Activated CD4-positive, alpha-beta T cell treated with anti-CD3 and anti-CD28 coated beads, Interleukin-2, amount 50 U/mL, for 48 hours (primary cell): Measurements from ENCODE around the gene CELA3A.
A peak's percentile ranks its signal among the peaks of the same experiment; 100 is the strongest.
"Not testable (repeated sequence)": the region's sequence is repeated elsewhere in the genome, so short reads cannot be mapped to it uniquely, and the experiment has no call there.

Source experiments
- DNase-seq, 2 experiments: peaks; one replicate each; pipeline ENCODE4 v3.0.0-alpha.2; 2020

CELA3A gene

DNA sequence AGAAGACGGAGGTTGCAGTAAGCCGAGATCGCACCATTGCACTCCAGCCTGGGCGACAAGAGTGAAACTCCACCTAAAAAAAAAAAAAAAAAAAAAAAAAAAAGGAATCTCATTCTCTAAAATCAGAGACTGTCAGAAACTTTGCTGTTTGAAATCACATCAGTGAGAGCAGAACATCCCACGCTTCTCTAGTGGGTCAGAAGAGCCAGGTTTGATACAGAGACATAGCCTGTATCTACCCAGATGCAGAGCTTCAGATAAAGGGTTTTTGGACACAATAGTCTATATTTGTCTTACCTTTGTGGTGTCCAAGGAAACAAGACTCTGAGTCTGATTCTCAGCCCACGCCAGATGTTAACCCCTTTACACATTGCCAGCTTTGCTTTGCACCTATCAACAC lies 19.6 kb downstream of the CELA3A start:
- DNase-seq, result no peak

DNA sequence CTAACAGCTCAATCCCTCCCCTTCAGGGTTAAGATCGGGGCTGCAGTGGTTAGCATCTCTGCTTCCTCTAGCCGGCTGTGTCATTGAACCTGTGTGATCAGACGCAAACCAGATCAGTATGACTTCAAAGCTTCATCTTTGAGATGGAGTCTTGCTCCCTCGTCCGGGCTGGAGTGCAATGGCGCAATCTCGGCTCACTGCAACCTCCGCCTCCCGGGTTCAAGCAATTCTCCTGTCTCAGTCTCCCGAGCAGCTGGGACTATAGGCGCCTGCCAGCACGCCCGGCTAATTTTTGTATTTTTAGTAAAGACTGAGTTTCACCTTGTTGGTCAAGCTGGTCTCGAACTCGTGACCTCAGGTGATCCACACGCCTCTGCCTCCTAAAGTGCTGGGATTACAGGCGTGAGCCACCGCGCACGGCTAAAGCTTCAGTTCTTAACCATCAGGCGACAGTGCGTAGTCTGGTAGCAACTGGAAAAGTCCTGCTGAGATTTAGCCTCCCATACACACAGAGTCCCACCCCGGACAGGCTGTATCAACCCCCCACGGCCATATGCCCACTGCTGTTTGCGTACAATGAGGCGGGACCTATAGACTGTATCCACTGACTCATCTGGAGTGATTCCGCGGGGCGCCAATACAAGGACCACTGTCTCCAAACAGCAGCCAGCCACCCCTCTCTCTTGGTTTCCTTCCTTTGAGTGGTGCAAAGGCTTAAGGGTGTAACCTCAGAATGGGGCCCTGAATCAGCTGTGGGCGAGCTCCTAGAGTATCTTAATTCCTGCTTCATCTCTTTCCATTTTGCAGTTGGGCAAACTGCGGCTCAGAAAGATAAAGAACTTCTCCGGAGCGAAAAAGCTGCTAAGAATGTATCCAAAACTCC lies 23.3 kb downstream of the CELA3A start:
- peak; percentile 68 to 78 for DNase-seq

DNA sequence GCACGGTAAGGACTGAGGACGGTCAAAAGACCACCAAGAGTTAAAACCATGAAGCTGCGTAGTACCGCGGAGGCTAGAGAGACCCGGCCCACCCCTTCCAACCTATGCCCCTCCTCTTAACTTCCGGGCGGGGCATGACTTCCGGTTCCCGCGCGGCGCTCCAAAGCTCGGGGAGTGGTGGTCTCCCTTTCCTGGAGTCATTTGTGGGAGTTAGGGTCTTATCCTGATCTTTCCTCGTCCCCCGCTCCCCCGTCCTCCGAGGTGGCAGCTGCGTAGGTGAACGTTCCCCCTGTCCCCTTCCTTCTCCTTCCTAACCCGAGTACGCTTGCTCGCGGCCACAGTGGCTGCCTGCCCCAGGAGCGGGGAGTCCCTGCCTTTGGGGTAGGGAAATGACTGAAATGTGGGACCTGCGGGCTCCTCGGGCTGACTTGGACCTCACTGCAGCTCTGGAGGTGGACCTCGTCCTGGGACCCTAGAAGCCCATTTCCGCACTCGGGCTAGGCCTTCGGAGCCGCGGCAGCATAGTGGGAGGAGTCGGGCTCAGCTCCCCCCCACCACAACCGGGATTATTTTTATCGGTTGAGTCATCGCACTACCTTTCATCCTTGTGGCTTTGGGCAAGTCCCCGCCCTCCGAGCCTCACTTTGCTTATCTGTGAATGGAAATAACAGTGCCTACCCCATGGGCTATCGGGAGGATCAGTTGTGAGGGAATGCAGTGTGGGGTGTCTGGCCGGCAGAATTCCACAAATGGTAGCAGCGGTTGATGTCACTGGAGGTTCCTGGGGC lies 24.1 kb downstream of the CELA3A start:
- DNase-seq, result peak; percentile 87 to 93

DNA sequence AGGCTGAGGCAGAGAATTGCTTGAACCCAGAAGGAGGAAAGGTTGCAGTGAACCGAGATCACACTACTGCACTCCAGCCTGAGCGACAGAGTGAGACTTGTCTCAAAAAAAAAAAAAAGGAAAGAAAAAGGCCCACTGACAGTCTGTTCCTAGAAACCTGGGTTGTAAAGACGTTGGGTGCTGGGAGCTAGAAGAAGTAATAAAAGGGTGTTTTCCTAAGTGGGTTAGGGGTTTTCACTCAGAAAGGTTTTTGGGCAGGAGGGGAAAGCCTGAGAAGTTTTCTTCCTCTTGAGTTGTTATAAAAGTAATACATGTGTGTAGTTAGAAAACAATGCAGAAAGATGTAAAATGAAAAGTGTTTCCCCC lies 25.4 kb downstream of the CELA3A start:
- no peak for DNase-seq

DNA sequence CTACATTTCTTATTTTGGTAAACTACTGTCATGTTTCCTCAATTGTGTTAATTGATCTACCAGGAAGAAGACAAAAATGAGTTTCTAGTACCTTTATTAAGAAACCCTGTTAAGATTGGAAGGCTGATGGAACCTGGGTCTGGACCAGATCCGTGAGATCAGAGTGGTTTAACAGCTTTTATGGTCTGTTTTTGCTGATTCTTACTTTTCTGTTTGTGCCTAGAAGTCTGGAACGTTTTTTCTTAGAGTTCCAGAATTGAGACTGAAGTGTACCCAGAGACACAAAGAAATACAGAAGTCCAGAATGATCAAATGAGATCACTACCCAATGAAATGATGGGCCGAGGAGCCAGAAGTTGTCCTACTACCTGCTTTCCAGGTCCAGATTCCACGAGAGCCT lies 28.6 kb downstream of the CELA3A start:
- no peak for DNase-seq

DNA sequence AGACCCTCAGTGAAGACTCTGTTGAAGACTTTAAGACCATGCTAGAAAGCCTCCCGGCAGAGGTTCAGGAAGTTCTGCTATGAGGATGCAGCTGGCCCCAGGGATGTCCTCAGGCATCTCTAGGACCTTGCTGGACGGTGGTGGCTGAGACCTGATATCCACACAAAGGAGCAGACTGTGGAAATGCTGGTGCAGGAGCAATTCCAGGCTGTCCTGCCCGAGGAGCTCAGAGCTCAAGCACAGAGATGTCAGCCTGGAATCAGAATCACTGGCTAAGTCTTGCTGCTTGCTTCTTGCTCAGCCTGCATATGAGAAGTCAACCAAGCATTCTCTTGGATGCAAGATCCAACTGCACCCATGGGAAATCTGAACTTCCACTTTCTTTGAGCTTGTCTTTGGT lies 29.0 kb downstream of the CELA3A start:
- no peak for DNase-seq

DNA sequence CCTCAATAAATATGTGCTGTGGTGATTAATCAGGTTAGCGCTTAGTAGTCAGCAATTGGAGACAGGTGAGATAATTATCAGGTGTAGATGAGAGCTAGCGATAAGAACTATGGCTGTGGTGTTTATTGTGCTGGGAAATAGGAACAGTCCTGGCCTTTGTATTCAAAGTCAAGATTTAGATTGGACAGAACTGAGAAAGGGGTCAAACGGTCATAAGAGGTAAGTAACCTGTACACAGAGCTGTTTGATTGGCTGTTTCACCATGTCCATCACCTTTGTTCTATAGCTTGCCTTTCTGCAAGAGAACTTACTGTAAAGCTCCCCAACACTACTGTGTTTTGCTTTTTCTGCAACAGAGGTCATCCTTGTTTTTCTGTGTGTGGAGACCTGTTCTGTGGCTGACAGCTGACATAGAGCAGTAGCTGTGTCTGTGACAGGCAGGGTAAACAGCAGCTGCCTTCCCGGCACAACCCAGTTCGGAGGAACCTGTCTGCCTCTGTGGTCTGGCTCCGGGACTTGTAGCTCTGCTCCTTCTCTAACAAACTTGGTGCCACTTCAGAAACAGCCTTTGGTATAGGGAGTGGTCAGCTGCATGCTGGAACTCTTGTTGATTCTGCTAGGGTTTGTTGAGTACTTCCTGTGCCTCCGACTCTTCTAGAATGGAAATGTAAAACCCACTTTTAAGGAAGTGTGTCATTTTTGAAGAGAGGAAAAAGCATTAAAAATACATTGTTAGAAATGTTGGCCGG lies 29.9 kb downstream of the CELA3A start:
- DNase-seq, result peak; percentile 42 to 47

DNA sequence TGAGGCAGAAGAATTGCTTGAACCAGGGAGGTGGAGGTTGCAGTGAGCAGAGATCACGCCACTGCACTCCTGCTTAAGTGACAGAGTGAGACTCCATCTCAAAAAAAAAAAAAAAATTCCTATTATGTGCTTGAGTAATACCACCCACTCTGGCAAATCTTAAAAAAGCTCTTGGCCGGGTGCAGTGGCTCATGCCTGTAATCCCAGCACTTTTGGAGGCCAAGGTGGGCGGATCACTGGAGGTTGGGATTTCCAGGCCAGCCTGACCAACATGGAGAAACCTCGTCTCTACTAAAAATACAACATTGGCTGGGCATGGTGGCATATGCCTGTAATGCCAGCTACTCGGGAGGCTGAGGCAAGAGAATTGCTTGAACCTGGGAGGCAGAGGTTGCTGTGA lies 33.4 kb downstream of the CELA3A start:
- not testable (repeated sequence) for DNase-seq

DNA sequence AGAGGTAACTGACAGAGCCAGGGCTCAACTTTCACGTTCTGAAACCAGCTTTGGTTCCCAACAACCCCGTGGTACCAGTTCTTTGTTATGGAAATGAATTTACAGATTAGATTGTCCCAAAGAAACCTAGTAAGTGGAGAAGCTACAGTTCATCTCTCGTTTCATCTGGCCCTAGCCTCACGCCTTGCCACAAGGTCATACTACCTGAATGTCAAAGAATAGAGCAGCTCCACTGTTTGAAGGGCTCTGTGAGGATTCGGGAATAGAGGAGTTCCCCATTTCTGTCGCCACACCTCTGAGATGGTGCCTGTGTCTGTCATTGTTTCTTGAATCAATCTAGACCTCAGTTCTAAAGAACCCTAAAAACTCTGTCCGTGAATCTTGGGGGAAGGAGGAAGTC lies 36.1 kb downstream of the CELA3A start:
- DNase-seq, result no peak

DNA sequence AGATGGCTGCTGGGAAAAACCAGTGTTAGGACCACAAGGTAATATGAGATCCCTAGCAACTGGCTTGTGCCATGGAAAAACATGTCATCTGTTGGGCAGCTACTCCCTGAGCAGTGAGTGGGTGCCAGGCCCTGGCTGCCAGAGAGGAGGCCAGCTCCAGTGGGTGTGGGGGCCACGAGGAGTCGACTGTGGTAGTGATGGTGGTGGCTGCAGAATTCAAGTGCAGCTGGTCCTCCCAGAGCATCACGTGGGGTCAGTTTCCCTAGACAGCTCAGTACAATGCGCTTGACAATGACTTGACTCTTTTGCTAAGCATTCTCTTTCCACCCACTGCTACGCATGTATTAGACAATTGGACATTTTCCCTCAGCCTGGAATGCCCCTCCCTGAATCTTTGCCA lies 36.6 kb downstream of the CELA3A start:
- DNase-seq, result no peak

DNA sequence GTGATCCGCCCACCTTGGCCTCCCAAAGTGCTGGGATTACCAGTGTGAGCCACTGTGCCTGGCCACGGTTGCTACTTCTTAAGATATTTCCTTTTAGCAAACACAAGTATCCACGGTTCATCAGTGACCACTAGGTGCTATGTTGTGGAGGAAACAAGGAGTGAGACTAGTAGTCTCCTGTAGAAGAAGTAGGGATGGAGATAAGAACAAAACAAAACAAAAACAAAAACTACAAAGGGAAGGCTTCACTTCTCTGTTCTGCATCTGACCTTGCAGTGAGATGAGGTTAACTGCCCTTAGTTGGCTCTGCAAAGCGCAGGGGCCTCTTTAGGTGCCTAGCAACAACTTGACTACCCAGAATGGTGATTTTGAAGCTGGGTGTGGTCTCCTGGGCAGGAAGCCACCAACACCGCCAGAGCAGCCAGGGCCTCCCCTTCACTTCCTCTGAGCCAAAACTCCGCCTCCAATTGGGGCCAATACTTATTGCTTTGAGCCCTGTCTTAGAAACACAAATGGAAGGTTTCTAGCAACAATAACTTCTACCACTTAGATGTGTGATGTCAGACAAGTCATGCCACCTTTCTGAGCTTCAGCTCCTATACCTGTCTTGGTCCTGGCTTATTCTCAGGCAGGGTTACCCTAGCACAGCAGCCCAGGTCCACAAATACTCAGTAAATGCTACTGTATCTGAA lies 38.3 kb downstream of the CELA3A start:
- DNase-seq, result peak; percentile 85 to 90

DNA sequence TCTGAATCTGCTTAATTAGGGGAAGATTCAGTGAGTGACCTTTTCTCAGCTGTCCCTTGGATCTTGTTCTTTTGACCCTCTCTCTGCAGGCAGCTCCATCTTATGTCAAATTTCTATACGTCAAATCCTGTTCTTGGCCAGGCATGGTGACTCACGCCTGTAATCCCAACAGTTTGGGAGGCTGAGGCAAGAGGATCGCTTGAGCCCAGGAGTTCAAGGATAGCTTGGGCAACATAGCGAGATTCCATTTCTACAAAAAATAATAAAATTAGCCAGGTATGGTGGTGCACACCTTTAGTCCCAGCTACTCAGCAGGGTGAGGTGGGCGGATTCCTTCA lies 38.8 kb downstream of the CELA3A start:
- DNase-seq, result no peak

DNA sequence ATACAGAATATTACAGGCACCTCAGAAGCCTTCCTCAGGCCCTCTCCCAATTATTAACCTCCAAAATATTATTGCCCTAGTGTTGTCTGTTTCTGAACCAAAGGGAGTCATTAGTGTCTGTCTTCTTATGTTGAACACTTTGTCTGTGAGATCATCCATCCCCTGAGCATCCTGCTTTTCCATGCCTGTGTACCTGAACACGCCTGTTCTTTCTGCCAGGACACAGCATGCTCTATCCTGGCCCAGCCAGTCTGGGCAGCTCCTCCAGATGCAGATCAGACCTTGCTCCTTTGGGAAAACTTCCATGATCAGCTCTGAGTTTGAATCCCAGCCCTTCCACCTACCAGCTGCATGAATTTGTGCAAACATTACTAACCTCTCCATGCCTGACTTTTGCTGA lies 40.0 kb downstream of the CELA3A start:
- no peak for DNase-seq

DNA sequence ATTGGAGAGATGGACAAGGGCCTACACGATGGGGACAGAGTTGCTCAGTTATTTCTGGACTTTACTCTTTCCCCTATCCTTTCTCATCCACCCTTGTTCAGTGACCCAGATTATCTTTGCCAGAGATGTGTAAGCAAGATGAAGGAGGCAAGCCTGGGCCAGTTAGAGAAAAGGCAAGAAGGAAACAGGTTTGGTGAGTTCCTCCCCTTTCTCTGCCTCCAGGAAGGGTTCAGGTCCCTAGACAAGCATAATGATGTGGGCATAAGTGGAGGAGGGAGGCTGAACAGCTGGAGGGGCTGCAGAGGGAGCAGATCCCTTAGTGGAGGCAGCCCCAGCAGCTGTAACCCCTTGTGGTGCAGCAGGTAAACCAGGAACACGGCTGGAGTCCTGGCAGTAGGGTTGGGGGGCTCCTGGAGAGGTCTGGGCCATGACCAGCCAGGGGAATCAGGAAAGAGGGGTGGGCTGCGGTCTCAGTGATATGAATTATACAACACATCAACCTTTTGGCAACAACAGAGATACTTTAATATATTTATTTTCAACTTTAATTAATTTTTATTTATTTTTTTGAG lies 41.8 kb downstream of the CELA3A start:
- no peak for DNase-seq

DNA sequence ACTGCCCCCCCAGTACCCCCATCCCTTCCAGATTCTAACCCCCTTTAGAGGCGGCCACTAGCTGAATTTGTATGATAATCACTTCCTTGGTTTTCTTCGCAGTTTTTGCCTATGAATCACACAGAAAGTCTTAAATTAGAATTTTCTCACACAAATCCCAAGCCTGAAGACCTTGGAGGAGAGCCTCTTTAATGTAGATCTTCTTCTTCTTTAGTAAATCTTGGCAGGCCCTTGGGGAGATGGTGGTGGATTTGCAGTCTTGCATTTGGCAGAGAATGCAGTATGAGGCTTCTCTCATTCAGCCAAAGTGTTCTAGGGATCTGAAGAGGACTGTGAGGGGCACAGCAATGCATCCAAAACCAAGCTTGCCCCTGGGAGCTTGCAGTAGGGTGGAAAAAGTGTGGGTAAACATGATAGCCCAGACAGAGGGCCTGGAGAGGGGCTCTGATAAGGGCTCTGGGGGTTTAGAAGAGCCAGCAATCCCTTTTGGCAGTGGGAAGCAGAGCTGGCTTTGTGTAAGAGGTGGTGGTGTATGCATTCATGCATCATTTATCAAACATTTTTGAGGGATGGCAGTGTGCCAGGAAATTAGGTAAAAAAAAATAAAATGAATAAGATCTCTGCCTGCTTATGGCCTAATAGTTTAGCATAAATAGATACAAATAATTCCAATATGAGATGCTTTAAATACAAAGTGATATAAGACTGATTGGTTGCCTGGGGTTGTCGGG lies 43.4 kb downstream of the CELA3A start:
- no peak for DNase-seq

DNA sequence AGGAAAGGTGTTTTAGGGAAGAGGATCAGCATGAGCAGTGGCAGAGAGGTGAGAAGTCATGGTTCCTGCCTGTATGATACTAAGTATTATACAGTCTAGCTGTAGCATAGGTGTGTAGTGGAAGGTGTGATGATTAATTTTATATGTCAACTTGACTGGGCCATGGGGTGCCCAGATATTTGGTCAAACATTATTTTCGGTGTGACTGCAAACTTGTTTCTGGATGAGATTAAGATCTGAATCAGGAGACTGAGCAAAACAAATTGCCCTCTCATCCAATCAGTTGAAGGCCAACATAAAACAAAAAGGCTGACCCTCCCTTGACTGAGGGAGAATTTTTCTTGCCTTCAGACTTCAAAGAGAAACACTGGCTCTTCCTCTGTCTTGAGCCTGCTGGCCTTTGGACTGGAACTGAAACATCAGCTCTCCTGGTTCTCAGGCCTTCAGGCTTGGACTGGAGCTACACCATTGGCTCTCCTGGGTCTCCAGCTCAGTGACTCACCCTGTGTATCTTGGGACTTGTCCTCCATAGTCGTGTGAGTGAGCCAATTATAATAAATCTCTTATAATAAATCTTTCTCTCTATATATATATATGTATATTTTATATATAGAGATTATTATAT lies 44.3 kb downstream of the CELA3A start:
- DNase-seq, result no peak

DNA sequence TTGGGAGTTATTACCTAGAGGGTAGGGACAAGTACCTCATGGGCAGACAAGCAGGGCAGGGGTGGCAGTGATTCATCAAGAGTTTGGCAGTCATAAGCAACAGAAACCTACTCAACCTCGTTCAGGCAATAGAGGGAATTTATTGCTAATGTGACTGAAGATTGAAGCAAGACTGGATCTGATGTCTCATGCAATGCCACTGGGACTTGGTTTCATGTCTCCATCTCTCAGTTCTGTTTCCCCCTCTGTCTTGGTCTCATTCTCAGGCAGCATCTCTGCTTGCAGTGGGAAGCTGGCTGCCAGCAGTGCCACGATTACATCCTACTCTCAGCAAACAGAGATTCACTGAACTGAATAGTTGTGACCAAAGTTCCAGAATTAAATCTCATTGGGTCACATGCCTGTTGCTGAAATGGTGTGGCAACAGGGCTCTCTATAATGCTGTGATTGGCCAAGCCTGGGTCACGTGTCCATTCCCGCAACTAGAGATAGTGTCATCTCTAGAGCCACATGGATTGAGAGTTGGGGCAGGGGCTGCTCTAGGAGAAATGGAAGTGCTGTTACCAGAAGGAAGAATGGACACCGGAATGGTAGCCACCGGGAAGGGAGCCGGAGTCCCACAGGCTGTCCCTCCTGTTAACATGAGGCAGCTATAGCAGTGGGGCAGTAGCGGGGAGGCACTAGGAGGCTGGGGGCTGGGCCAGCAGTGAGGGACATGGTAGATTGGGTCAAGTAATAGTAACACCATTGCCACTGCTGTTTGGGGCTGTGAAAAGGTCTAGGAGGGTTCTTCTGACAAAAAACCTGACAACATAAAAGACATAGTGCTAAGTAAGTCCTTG lies 47.1 kb downstream of the CELA3A start:
- peak; percentile 48 to 61 for DNase-seq

DNA sequence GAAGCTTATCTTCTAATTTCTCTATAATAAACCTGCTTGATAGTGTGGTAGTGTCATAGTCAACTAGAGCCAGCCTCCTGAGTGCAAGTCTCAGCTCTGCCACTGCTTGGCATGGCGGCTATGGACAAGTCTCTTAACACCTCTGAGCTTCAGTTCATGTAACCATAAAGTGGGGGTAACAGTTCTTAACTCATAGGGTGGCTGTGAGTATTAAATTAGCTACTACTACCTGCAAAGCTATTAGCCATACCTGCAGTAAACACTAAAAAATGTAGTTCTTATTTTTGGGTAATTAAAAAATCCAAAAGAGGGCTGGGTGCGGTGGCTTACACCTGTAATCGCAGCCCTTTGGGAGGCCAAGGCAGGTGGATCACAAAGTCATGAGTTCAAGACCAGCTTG lies 48.9 kb downstream of the CELA3A start:
- DNase-seq, result no peak

DNA sequence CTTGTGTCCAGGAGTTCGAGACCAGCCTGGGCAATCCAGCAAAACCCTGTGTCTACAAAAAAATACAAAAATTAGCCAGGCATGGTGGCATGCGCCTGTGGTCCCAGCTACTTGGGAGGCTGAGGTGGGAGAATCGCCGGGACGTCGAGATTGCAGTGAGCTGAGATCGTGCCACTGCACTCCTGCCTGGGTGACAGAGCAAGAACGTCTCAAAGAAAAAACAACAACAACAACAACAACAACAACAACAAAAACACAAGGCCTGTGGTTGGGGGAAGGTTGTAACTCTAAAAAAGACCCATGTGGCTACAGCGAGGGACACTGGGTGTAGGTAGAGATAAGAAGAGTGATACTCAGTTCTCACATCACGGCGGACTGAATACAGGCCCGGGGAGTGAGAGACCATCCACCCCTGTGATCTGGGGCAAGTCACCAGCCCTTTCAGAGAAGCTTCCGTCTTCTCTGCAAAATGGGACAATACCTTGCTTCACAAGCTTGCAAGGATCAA lies 50.2 kb downstream of the CELA3A start:
- no peak for DNase-seq
